SK-N-MC (cell line): Measurements from ENCODE around the gene TMIE.

Source experiments
- EZH2 ChIP-seq: fragments of 200-600 bp; sonication (generic); IDR thresholded peaks from one replicate; pipeline ENCODE4 v1.6.1; 2017; ENCODE audit warnings: antibody characterized with exemption
- POLR2AphosphoS5 ChIP-seq: IDR thresholded peaks from 2 replicates; pipeline ENCODE4 v1.6.1; 2012; ENCODE audit warnings: mild to moderate bottlenecking, low read depth, low read length, borderline replicate concordance

DNA sequence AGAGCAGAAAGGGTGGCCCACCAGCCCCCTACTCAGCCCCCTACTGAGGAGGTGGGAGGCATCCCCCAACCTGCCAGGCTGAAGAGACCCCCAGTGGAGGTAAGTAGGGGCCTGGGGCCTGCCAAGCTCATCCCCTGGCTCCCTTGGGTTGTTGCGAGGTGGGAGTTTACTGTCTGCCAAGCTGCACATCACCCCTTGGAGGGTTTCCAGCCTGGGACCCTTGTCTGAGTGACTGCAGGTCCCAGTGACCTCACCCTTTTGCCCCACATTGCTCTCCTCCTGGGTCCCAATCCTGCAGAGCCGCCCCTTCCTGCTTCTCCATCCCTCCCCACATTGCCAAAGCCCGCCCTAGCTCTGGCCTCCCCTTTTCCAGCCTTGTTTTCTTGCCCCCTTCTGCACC lies 6.7 kb upstream of the TMIE start:
- TF ChIP-seq POLR2AphosphoS5, result no peak
- no peak for TF ChIP-seq EZH2
